K562 (cell line): ENCODE results near the gene SCYL1. TPM values are rescaled to one million over a fixed set of nuclear protein-coding genes. Genes with fewer than 3 reads are reported as not detected.
A peak's percentile ranks its signal among the peaks of the same experiment; 100 is the strongest.

ENCODE experiments used
- ARHGAP35 ChIP-seq: fragments of 450-650 bp; IDR thresholded peaks from 2 replicates; pipeline ENCODE4 v1.6.1; 2018; ENCODE audit not compliant: partially characterized antibody
- ARID2 ChIP-seq: fragments of 450-650 bp; IDR thresholded peaks from 2 replicates; pipeline ENCODE4 v1.6.1; 2017; ENCODE audit warnings: antibody characterized with exemption, mild to moderate bottlenecking
- BRF2 ChIP-seq: IDR thresholded peaks from 3 replicates; pipeline ENCODE4 v1.6.1; 2011; ENCODE audit warnings: borderline replicate concordance, mild to moderate bottlenecking; ENCODE audit not compliant: insufficient read length, insufficient read depth
- CHD1 ChIP-seq: fragments of 200-600 bp; sonication (generic); IDR thresholded peaks from one replicate; pipeline ENCODE4 v1.6.1; 2012; ENCODE audit warnings: mild to moderate bottlenecking, moderate library complexity, low read length, inconsistent platforms
- DEAF1 ChIP-seq: fragments of 450-650 bp; formaldehyde crosslinking; IDR thresholded peaks from 2 replicates; pipeline ENCODE4 v1.4.0; 2020; ENCODE audit warnings: mild to moderate bottlenecking, moderate library complexity
- E2F3 ChIP-seq: fragments of 250-450 bp; sonication (Bioruptor Pico); IDR thresholded peaks from 2 replicates; pipeline ENCODE4 v1.4.0; 2020; ENCODE audit warnings: mild to moderate bottlenecking
- E2F6 ChIP-seq, 2 experiments: IDR thresholded peaks; 2 replicates each; pipeline ENCODE4 v1.6.1; 2011; ENCODE audit warnings: borderline replicate concordance in 1 of 2, control low read depth in 1 of 2, low read depth in 1 of 2, low read length in 1 of 2, mild to moderate bottlenecking in 1 of 2, mixed read lengths in 1 of 2, moderate library complexity in 1 of 2; ENCODE audit not compliant: insufficient read depth in 1 of 2, insufficient read length in 1 of 2, poor library complexity in 1 of 2, severe bottlenecking in 1 of 2; ENCODE audit errors: extremely low read depth in 1 of 2
- ESRRB ChIP-seq: fragments of 250-450 bp; sonication (Bioruptor Pico); IDR thresholded peaks from 2 replicates; pipeline ENCODE4 v1.5.0; 2020; ENCODE audit warnings: mild to moderate bottlenecking, moderate library complexity, borderline replicate concordance
- FOS ChIP-seq: IDR thresholded peaks from 3 replicates; pipeline ENCODE4 v1.6.1; 2011; ENCODE audit not compliant: insufficient read length; ENCODE audit errors: extremely low read depth
- HDAC1 ChIP-seq, 2 experiments: fragments of 450-650 bp; IDR thresholded peaks; 2 replicates each; pipeline ENCODE4 v1.6.1; 2016 to 2017; ENCODE audit warnings: inconsistent platforms in 1 of 2, mild to moderate bottlenecking in 1 of 2, moderate library complexity in 1 of 2
- HNRNPK ChIP-seq: fragments of 200-400 bp; formaldehyde crosslinking; IDR thresholded peaks from one replicate; pipeline ENCODE4 v1.6.1; 2018; ENCODE audit warnings: mild to moderate bottlenecking, low read depth, low read length; ENCODE audit not compliant: poor library complexity, severe bottlenecking
- NR4A1 ChIP-seq, 2 experiments: fragments of 250-450 bp in 1 of 2; fragments of 450-650 bp in 1 of 2; sonication (Bioruptor Pico) in 1 of 2; IDR thresholded peaks; 2 replicates each; pipeline versions ENCODE4 v1.4.0 to v1.6.1; 2016 to 2020; ENCODE audit warnings: mild to moderate bottlenecking in 2 of 2, missing compliant biosample characterization in 1 of 2, missing genetic modification characterization in 1 of 2, moderate library complexity in 1 of 2
- PHB2 ChIP-seq: fragments of 450-650 bp; IDR thresholded peaks from 2 replicates; pipeline ENCODE4 v1.6.1; 2017; ENCODE audit warnings: low read depth
- POU5F1 ChIP-seq: fragments of 150-350 bp; IDR thresholded peaks from 2 replicates; pipeline ENCODE4 v1.6.1; 2014; ENCODE audit warnings: borderline replicate concordance, low read length, low read depth, mild to moderate bottlenecking; ENCODE audit not compliant: partially characterized antibody
- ZBTB12 ChIP-seq: fragments of 250-450 bp; sonication (Bioruptor Pico); IDR thresholded peaks from 2 replicates; pipeline ENCODE4 v1.4.0; 2020
- ZBTB9 ChIP-seq: fragments of 450-650 bp; formaldehyde crosslinking; IDR thresholded peaks from 2 replicates; pipeline ENCODE4 v1.4.0; 2020; ENCODE audit warnings: mild to moderate bottlenecking, moderate library complexity
- ZFP91 ChIP-seq: sonication (generic); formaldehyde crosslinking; IDR thresholded peaks from 2 replicates; pipeline ENCODE4 v1.8.0; 2022; ENCODE audit warnings: mild to moderate bottlenecking, missing genetic modification reagents
- ZNF239 ChIP-seq: fragments of 250-450 bp; sonication (Bioruptor Pico); IDR thresholded peaks from 2 replicates; pipeline ENCODE4 v1.4.0; 2020; ENCODE audit warnings: mild to moderate bottlenecking
- polyA plus RNA-seq, 8 experiments: library from polyadenylated mRNA; depleted of rRNA in 4 of 8; stranded (reverse) in 5 of 8; unstranded in 3 of 8; fragments of >200 nt; fragmentation: Nextera tagmentation in 2 of 8; fragmentation: Illumina TruSeq in 1 of 8; extraction: Ambion mirVana in 2 of 8; extraction: Trizol in 1 of 8; gene quantifications; 2 replicates each; pipeline versions ENCODE4 v1.2.1 to v1.2.3, GENCODE V29; 2011 to 2014; ENCODE audit warnings: inconsistent platforms in 1 of 8, missing spikeins in 1 of 8
- total RNA-seq, 7 experiments: library from RNA; depleted of rRNA in 6 of 7; stranded (reverse); fragments of >200 nt in 6 of 7; fragmentation: Illumina TruSeq in 2 of 7; extraction: Trizol in 2 of 7; gene quantifications; 2 replicates each; pipeline versions ENCODE4 v1.2.1 to v1.2.3, GENCODE V29; 2011 to 2021; ENCODE audit warnings: low replicate concordance in 1 of 7

Gene SCYL1
- total and polyA plus RNA-seq, 9 of the 15 experiments (the other 6 are each of a cell fraction or from before 2014, with no cell fraction given): 1.9 to 145 (median 57.6) TPM

GRCh38 chr11:65574109-65574810, 49.4 kb downstream of the SCYL1 start (continued):
- TF ChIP-seq ZBTB9 (CRISPR knock-in tag): no peak
- no peak for TF ChIP-seq PHB2
- TF ChIP-seq HDAC1 (IDR thresholded peaks at IDR 0.05): peak in 1 of 2 experiments; percentile 64; a peak in 2 of 4 replicates
- TF ChIP-seq BRF2: no peak
- no peak for TF ChIP-seq POU5F1
- TF ChIP-seq ESRRB (CRISPR knock-in tag): no peak
- no peak for TF ChIP-seq ARHGAP35
- TF ChIP-seq NR4A1 (CRISPR knock-in tag; IDR thresholded peaks at IDR 0.05): no peak
- TF ChIP-seq NR4A1 (tag; IDR thresholded peaks at IDR 0.05): no peak
- TF ChIP-seq ZFP91 (CRISPR knock-in tag): no peak
- TF ChIP-seq E2F6 (IDR thresholded peaks at IDR 0.05; ENCODE audit: borderline replicate concordance in 1 of 2, extremely low read depth in 1 of 2, insufficient read depth in 1 of 2, insufficient read length in 1 of 2, low read depth in 1 of 2, low read length in 1 of 2, poor library complexity in 1 of 2, severe bottlenecking in 1 of 2): peak; percentile 56 to 79
- TF ChIP-seq E2F3 (CRISPR knock-in tag): no peak
- no peak for TF ChIP-seq CHD1
- peak; percentile 84 for TF ChIP-seq HNRNPK
- TF ChIP-seq FOS: no peak
- no peak for TF ChIP-seq ARID2
- peak; percentile 72 for TF ChIP-seq DEAF1 (CRISPR knock-in tag)
- TF ChIP-seq ZBTB12 (CRISPR knock-in tag): no peak
- no peak for TF ChIP-seq ZNF239
